Muscle layer of colon (tissue), 2 donors: ENCODE data around the gene PPP1R14B.

Experiments used
- H3K27ac ChIP-seq: one replicate; pipeline ENCODE4 v1.7.0; 2013; ENCODE audit warnings: low read depth, mild to moderate bottlenecking, low read length, moderate library complexity
- H3K27me3 ChIP-seq, 2 donors: one replicate each; pipeline ENCODE4 v1.7.0; 2013; ENCODE audit warnings: low read length in 2 of 2, mild to moderate bottlenecking in 2 of 2; ENCODE audit not compliant: insufficient read depth in 2 of 2, control insufficient read depth in 1 of 2
- H3K36me3 ChIP-seq: one replicate; pipeline ENCODE4 v1.7.0; 2013; ENCODE audit warnings: mild to moderate bottlenecking, low read length; ENCODE audit not compliant: insufficient read depth
- H3K4me1 ChIP-seq: one replicate; pipeline ENCODE4 v1.7.0; 2013; ENCODE audit warnings: mild to moderate bottlenecking, low read length; ENCODE audit not compliant: insufficient read depth
- H3K4me3 ChIP-seq, 2 donors: one replicate each; pipeline ENCODE4 v1.7.0; 2013; ENCODE audit warnings: low read length in 2 of 2, low read depth in 1 of 2, mild to moderate bottlenecking in 1 of 2, moderate library complexity in 1 of 2
- H3K9ac ChIP-seq: one replicate; pipeline ENCODE4 v1.7.0; 2013; ENCODE audit warnings: low read length
- H3K9me3 ChIP-seq: one replicate; pipeline ENCODE4 v1.7.0; 2013; ENCODE audit warnings: mild to moderate bottlenecking, low read length
- donor health status: abdominal sarcoma.
- donor health status: Adenocarcinoma of cecum.

PPP1R14B gene

GRCh38 chr11:64263947-64264317 is 17.2 kb upstream of the PPP1R14B start:
- no peak overlapping the region for H3K27ac ChIP-seq
- H3K36me3 ChIP-seq, result peaks cover 35% of the 10 kb centered on the region
- no peaks in the 10 kb centered on the region for H3K9me3 ChIP-seq
- H3K4me3 ChIP-seq, result no peak overlapping the region
- H3K27me3 ChIP-seq, result no peaks in the 10 kb centered on the region
- H3K9ac ChIP-seq, result no peak overlapping the region
- H3K4me1 ChIP-seq, result peaks cover 11% of the 10 kb centered on the region

GRCh38 chr11:64263021-64263946 is 16.5 kb upstream of the PPP1R14B start:
- Histone ChIP-seq H3K9ac (no peak overlapping the region), H3K27me3 (no peaks in the 10 kb centered on the region), H3K36me3 (peaks cover 40% of the 10 kb centered on the region), H3K27ac (no peak overlapping the region), H3K4me1 (peaks cover 5% of the 10 kb centered on the region), H3K4me3 (no peak overlapping the region), H3K9me3 (no peaks in the 10 kb centered on the region)

- no peak overlapping the region for H3K27ac ChIP-seq
- no peak overlapping the region for H3K4me3 ChIP-seq
- H3K4me1 ChIP-seq, result no peaks in the 10 kb centered on the region
- H3K9ac ChIP-seq, result no peak overlapping the region
- H3K27me3 ChIP-seq, result no peaks in the 10 kb centered on the region
- no peaks in the 10 kb centered on the region for H3K9me3 ChIP-seq
- peaks cover 41% of the 10 kb centered on the region for H3K36me3 ChIP-seq
Measured at GRCh38 chr11:64262271-64263002, 15.7 kb upstream of the PPP1R14B start.

- Histone ChIP-seq H3K9ac (no peak overlapping the region), H3K4me3 (no peak overlapping the region), H3K36me3 (peaks cover 41% of the 10 kb centered on the region)
Measured at GRCh38 chr11:64261556-64262080, 14.9 kb upstream of the PPP1R14B start.

GRCh38 chr11:64260147-64260708 is 13.5 kb upstream of the PPP1R14B start:
- H3K27me3 ChIP-seq, result no peaks in the 10 kb centered on the region
- H3K9me3 ChIP-seq, result no peaks in the 10 kb centered on the region
- no peak overlapping the region for H3K9ac ChIP-seq
- H3K27ac ChIP-seq, result no peak overlapping the region
- H3K36me3 ChIP-seq, result peaks cover 44% of the 10 kb centered on the region
- H3K4me3 ChIP-seq, result no peak overlapping the region
- no peaks in the 10 kb centered on the region for H3K4me1 ChIP-seq

More at GRCh38 chr11:64261556-64262080, 14.9 kb upstream of the PPP1R14B start:
- no peaks in the 10 kb centered on the region for H3K27me3 ChIP-seq
- no peak overlapping the region for H3K27ac ChIP-seq
- H3K9me3 ChIP-seq, result no peaks in the 10 kb centered on the region
- no peaks in the 10 kb centered on the region for H3K4me1 ChIP-seq

- H3K27ac ChIP-seq, result no peak overlapping the region
- no peaks in the 10 kb centered on the region for H3K9me3 ChIP-seq
- H3K9ac ChIP-seq, result no peak overlapping the region
- peaks cover 50% of the 10 kb centered on the region for H3K36me3 ChIP-seq
- H3K4me1 ChIP-seq, result no peaks in the 10 kb centered on the region
- no peaks in the 10 kb centered on the region for H3K27me3 ChIP-seq
- no peak overlapping the region for H3K4me3 ChIP-seq
Measured at GRCh38 chr11:64259533-64260067, 12.9 kb upstream of the PPP1R14B start.

- no peaks in the 10 kb centered on the region for H3K9me3 ChIP-seq
- no peaks in the 10 kb centered on the region for H3K4me1 ChIP-seq
- H3K27ac ChIP-seq, result no peak overlapping the region
- peaks cover 50% of the 10 kb centered on the region for H3K36me3 ChIP-seq
- no peaks in the 10 kb centered on the region for H3K27me3 ChIP-seq
- H3K4me3 ChIP-seq, result no peak overlapping the region
- no peak overlapping the region for H3K9ac ChIP-seq
Measured at GRCh38 chr11:64258946-64259532, 12.3 kb upstream of the PPP1R14B start.

GRCh38 chr11:64258356-64258755 is 11.6 kb upstream of the PPP1R14B start:
- Histone ChIP-seq H3K4me3 (no peak overlapping the region), H3K9ac (no peak overlapping the region), H3K27ac (no peak overlapping the region), H3K9me3 (no peaks in the 10 kb centered on the region), H3K27me3 (no peaks in the 10 kb centered on the region), H3K4me1 (no peaks in the 10 kb centered on the region), H3K36me3 (peaks cover 48% of the 10 kb centered on the region)

- H3K9me3 ChIP-seq, result no peaks in the 10 kb centered on the region
- no peak overlapping the region for H3K27ac ChIP-seq
- no peak overlapping the region for H3K4me3 ChIP-seq
- H3K27me3 ChIP-seq, result no peaks in the 10 kb centered on the region
- peaks cover 38% of the 10 kb centered on the region for H3K36me3 ChIP-seq
- H3K4me1 ChIP-seq, result peaks cover 15% of the 10 kb centered on the region
- no peak overlapping the region for H3K9ac ChIP-seq
Measured at GRCh38 chr11:64256300-64256699, 9.6 kb upstream of the PPP1R14B start.

- Histone ChIP-seq H3K9me3 (no peaks in the 10 kb centered on the region), H3K27me3 (no peaks in the 10 kb centered on the region), H3K4me3 (no peak overlapping the region), H3K36me3 (peaks cover 38% of the 10 kb centered on the region), H3K9ac (no peak overlapping the region), H3K4me1 (peaks cover 20% of the 10 kb centered on the region), H3K27ac (no peak overlapping the region)
Measured at GRCh38 chr11:64255135-64256128, 8.7 kb upstream of the PPP1R14B start.
